Measurements from ENCODE around the gene TSPEAR.

Gene TSPEAR

DNA sequence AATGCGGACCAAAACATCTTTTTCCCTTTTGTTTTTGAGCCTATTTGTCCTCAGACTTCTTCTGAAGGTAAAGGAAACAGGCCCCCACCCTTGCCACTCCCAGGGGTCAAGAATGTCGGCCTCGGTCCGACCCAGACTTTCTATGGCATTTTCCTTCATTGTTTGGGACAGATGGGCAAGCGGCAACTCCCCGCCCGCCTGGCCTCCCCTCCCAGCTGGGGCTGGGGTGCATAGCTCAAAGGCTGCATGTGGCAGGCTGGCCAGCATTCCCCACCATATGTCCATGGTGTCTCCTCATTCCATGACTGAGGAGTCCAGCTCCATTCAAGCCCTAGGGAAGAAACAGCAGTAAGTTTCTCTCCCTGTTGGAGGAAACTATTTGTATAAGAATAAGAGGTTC lies 29.4 kb upstream of the TSPEAR start:
- no peak for DNase-seq (ENCODE audit: low read depth)

DNA sequence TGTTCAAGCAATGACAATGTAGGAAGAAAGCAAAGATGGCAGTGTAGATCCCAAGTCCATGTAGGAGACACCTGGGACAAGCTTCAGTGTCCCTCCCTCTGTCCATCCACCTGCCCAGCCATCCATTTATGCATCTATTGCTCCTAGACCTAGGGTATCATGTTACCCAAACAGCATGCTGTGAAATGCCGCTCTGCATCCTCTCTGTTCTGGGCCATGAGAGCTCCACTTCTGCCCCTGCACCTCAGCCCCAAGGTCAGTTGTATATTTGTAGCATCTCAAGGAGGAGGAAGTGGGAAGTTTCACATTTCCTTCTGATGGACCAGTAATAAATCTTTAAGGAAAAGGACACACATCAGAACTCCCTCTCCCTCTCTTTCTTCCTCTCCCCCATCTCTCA lies 27.9 kb upstream of the TSPEAR start:
- no peak for DNase-seq (ENCODE audit: low read depth)

- DNase-seq (ENCODE audit: low read depth), result no peak
Observed at GRCh38 chr21:44738621-44739020, 27.2 kb upstream of the TSPEAR start.

DNA sequence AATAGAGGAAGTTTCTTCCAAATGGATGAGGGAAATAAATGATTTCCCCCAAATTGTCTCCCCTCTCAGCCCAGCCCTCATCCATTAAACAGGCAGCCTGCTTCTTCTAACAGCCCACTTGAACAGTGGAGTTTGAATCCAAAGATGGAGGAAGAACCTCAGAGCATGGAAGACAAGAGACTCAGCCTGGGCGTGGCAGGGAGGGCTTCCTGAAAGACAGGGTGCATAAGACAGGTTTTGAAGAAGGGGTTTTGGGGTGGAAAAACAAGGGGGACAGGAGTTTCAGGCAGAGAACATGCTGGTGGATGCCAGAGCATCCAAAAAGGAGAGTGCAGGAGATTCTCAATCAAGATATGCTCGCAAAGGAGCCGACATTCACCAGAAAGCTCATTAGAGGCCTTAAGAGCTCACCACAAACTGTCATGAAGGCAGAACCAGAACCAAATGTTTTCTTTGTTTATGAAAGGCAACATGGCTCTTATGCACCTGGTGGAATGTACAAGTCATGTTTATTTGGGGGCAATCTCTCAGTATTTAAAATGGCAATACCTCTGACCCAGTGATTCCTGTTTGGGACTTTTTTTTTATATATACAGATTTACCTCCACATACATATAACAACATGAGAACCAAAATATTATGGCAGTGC lies 26.5 kb upstream of the TSPEAR start:
- no peak for DNase-seq (ENCODE audit: low read depth)

DNA sequence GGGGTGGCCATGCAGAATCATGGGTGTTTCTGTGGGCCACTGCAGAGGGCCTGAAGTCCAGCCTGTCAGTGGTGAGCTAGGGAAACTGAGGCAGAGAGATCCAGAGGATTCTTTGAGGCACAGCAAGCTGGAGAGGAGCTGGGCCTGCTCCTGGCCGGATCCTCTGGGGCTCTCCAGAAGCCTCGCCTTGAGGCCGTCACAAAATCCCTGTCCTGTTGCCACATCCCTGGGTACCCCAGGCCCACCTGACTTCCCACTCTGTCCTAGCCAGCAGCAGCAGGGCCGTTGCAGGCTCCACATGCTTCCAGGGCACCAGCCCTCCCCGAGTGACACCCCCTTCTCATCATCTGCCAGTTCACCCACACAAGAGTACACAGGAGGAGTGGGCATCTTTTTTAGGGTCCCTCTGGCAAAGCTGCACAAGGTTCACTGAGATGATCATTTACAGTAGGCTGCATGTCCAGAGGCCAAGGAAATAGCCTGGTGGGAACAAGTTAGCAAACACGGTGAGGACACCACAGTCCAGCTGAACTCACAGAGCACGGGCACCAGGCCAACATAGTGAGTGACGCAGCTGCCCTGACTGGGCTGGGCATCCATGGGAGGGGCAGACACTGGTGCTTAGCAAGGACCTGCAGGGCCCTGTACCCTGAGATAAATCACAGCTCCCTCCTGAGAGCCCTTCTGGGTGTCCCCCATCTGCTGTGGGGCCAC lies 25.1 kb upstream of the TSPEAR start:
- DNase-seq (ENCODE audit: low read depth), result no peak

GRCh38 chr21:44735821-44736220 lies 24.4 kb upstream of the TSPEAR start:
- no peak for DNase-seq (ENCODE audit: low read depth)

DNA sequence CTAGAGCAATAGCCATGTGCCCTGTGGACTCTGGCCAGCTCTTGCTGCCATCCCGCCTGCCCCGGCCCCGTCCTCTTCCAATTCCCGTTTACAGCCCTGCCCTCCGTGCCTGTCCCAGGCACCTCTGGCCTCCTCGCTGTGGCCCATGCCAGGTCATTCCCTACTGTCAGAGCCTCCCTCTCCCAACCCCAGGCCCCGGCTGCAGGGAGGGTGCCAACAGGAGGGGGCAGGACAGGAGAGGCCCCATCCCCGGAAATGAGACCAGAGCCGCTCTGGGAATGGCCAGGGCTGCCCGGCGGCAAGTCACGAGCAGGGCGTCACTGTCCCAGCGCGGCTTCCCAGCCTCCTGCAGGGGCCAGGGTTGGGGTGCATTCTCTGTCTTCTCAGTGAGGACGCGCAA lies 23.5 kb upstream of the TSPEAR start:
- DNase-seq (ENCODE audit: low read depth), result no peak

- no peak for DNase-seq (ENCODE audit: low read depth)
Observed at GRCh38 chr21:44734026-44734745, 22.8 kb upstream of the TSPEAR start.

DNA sequence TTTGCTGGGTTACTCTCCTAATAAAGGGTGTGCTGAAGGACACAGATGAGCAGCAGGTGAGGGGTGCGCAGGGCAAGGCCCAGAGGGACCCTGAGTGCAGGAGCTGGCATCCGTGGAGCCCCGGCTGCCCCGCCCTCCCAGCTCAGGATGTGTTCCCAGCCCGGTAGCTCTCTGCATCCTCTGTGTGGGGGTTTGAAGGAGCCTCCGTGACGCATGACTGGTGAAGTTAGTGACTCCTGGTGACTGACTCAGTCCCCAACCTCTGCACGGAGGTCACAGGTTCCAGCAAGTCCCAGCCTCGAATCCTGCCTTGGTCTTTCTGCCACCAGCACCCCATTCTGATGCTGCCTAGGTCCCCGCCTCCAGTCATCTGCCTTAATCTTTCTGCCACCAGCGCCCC lies 21.6 kb upstream of the TSPEAR start:
- DNase-seq (ENCODE audit: low read depth), result no peak

GRCh38 chr21:44732263-44732662 lies 20.9 kb upstream of the TSPEAR start:
- no peak for DNase-seq (ENCODE audit: low read depth)

- DNase-seq (ENCODE audit: low read depth), result no peak
Observed at GRCh38 chr21:44730951-44731579, 19.7 kb upstream of the TSPEAR start.

- no peak for DNase-seq (ENCODE audit: low read depth)
Observed at GRCh38 chr21:44730028-44730395, 18.6 kb upstream of the TSPEAR start.

DNA sequence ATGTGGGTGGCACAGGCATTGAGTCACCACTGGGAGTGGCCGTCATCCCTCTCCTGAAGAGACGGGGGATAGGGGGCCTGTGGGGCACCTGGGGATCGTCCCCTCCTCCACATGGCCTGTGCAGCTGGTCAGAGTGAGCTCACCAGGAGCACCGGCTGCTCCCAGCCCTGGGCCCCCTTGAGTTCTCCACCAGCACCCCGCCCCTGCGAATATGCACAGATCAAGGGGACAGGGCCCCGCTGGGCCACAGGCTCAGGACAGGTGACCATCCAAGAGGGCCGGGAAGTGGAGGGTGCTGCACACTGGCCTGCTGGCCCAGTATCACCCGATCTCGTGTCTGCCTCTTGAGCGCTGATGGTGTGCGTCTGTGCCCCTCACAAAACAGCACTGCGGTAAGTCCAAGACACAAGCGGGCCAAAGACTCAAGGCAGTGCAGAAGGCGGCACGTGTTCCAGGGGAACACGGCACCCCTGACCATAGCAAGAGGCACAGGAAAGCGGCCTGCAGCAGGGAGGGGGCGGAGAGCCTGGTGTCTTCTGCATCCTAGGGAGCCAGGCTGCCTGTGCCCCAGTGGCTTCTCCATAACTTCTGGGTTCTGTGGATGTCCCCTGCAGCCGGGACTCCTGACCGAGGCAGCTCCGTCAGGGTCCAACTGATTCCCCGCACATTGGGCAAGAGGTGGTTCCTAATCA lies 18.1 kb upstream of the TSPEAR start:
- no peak for DNase-seq (ENCODE audit: low read depth)

DNA sequence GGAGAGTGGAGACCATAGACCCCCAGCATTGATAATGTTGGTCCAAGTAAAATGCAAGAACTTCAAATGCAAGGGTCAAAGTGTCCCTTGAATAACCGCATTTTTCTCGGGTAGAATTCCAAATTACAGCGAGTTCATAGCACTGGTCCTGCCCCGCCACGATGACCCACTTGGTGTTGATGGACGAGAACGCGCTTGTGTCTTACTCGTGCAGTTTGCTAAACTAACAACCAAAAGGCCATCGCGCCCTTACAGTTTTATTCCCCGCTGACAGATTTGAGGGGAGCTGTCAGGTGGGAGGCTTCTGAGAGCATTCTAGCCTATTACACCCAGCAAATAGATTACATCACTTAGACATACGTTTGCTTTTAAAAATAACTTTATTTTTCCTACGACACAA lies 17.3 kb upstream of the TSPEAR start:
- DNase-seq (ENCODE audit: low read depth), result no peak

DNA sequence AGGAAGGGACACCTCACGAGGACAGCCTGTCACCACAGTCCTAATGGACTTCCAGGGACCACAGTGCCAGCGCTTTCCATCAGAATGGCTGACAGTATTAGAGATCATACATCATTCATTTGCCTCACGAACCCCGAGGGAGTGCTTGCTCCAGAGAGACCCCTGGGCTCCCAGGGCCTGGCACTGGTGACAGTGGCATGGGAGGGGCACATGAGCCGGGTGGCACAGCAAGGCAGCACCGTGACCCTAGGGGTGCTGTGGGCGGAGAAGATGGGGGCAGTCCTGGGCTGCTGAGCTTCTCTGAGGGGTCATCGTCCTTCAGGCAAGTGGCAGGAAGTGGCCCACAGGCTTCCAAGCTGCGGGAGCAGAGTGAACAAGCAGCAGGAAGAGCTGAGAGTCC lies 16.4 kb upstream of the TSPEAR start:
- no peak for DNase-seq (ENCODE audit: low read depth)

DNA sequence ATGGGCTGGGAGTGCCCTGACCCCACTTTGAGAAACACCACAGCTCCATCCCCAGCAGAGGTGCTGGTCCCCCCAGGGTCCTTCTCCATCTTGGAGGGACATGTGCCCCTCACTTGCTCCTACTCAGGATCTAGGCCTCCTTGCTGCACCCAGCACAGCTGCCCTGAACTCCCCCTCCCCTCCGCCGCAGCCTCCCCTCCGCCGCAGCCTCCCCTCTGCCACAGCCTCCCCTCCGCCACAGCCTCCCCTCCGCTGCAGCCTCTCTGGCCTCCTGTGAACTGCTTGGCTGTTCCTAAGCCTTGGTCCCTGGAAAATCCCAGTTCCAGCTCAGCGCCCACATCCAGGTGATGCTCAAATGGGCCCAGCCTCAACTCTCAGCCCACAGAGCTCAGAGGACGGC lies 15.9 kb upstream of the TSPEAR start:
- DNase-seq (ENCODE audit: low read depth), result no peak

DNA sequence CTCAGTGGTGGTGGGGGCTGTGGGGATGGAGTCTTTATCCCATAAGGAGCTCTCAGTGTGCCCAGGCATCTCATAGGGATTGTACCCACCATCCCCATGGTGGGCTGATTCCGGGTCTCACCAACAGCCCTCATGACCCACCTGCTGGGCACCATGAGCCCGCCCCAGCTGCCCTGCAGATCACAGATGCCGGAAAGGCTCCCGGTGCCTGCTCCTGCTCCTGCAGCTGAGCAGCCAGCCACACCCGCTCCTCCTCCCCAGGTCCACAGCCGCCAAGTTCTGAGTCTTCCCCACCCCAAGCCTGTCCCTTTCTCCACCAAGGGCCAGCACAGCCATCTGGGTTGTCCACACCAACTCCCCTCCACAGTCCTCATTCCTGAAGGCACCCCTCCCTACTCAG lies 15.5 kb upstream of the TSPEAR start:
- DNase-seq (ENCODE audit: low read depth), result no peak

DNA sequence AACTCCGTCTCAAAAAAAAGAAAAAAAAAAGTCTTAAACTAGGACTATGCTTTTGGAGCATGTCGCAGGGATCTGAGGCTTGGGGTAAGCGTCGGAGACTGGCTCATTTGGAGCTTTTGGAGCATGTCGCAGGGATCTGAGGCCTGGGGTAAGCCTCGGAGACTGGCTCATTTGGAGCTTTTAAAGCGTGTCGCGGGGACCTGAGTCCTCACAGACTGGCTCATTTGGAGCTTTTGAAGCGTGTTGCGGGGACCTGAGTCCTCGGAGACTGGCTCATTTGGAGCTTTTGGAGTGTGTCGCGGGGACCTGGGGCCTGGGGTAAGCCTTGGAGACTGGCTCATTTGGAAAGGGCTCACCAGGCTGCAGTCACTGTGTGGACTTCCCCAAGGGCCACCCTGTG lies 13.6 kb upstream of the TSPEAR start:
- DNase-seq (ENCODE audit: low read depth), result no peak

DNA sequence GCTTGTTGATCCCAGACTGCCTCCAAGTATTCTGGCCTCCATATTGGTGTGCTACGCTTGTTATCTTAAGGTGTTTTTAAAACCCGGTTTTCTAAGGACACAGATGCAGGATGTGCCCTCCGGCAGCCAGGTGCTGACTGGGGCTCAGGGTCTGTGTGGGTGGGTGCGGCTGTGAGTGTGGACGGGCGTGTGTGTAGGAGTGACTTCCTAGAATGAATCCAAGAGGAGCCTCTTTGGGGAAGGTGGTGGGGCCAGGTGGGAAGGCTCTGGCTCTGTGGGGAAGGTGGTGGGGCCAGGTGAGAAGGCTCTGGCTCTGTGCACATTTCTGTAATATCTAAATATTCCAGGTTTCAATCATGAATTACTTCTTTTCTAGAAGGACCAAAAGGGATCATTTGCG lies 12.8 kb upstream of the TSPEAR start:
- no peak for DNase-seq (ENCODE audit: low read depth)

- DNase-seq (ENCODE audit: low read depth), result no peak
Observed at GRCh38 chr21:44723177-44724131, 12.1 kb upstream of the TSPEAR start.

DNA sequence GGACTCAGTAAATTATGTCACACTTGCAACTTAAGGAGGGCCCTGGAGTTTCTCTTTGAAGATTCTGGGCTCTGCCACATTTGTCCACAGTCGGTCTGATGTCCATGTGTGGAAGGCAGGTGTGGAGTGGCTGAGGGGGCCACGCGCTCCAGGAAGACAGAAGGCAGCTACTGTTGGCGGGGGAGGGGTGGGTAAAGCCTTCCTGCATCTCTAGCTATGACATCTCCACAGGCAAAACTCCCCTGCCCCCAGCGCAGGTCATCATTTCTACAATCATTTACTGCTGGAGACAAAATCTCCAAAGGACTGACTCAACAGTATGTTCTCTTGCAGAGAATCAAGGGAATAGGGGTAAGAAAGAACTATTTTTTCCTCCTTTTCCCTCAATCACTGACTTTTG lies 11.4 kb upstream of the TSPEAR start:
- no peak for DNase-seq (ENCODE audit: low read depth)

All from GM04504 (cell line).